Duodenal mucosa (tissue), 2 donors: Measurements from ENCODE around the gene CLDN6.

ENCODE experiments used
- H3K27ac ChIP-seq: one replicate; pipeline ENCODE4 v1.7.0; 2013; ENCODE audit warnings: low read depth, low read length
- H3K27me3 ChIP-seq, 2 donors: one replicate each; pipeline ENCODE4 v1.7.0; 2013; ENCODE audit warnings: low read length in 2 of 2, control low read depth in 1 of 2; ENCODE audit not compliant: insufficient read depth in 2 of 2, control insufficient read depth in 1 of 2
- H3K36me3 ChIP-seq, 2 donors: one replicate each; pipeline ENCODE4 v1.7.0; 2013; ENCODE audit warnings: low read length in 2 of 2, control low read depth in 1 of 2; ENCODE audit not compliant: insufficient read depth in 2 of 2, control insufficient read depth in 1 of 2
- H3K4me1 ChIP-seq, 2 donors: one replicate each; pipeline ENCODE4 v1.7.0; 2013; ENCODE audit warnings: low read length in 2 of 2, control low read depth in 1 of 2; ENCODE audit not compliant: insufficient read depth in 2 of 2, control insufficient read depth in 1 of 2
- H3K4me3 ChIP-seq, 2 donors: one replicate each; pipeline ENCODE4 v1.7.0; 2013; ENCODE audit warnings: low read length in 2 of 2, low read depth in 1 of 2
- H3K9ac ChIP-seq, 2 donors: one replicate each; pipeline ENCODE4 v1.7.0; 2013; ENCODE audit warnings: low read length in 2 of 2, low read depth in 1 of 2
- H3K9me3 ChIP-seq, 2 donors: one replicate each; pipeline ENCODE4 v1.7.0; 2013; ENCODE audit warnings: low read length in 2 of 2, control low read depth in 1 of 2; ENCODE audit not compliant: control insufficient read depth in 1 of 2

The CLDN6 gene

GRCh38 chr16:3013491-3013951 lies 4.5 kb downstream of the CLDN6 start:
- peaks cover 0 to 5% of the 10 kb centered on the region in 2 donors for H3K27me3 ChIP-seq
- H3K4me1 ChIP-seq, result peaks cover 16 to 29% of the 10 kb centered on the region in 2 donors
- H3K27ac ChIP-seq, result no peak overlapping the region
- H3K4me3 ChIP-seq, result no peak overlapping the region
- no peaks in the 10 kb centered on the region for H3K36me3 ChIP-seq
- no peak overlapping the region for H3K9ac ChIP-seq
- no peaks in the 10 kb centered on the region for H3K9me3 ChIP-seq

- Histone ChIP-seq H3K4me3 (no peak within 1 kb of the TSS), H3K27ac (no peak within 1 kb of the TSS), H3K36me3 (no peaks in the 10 kb centered on the region), H3K9ac (no peak within 1 kb of the TSS), H3K4me1 (peaks cover 17 to 35% of the 10 kb centered on the region in 2 donors), H3K27me3 (peaks cover 0 to 5% of the 10 kb centered on the region in 2 donors), H3K9me3 (no peaks in the 10 kb centered on the region)
These were observed 5.1 kb downstream of the CLDN6 start, which contains the start of gene CLDN9 for GRCh38 chr16:3012828-3013420. Gene CLDN9, plus strand, starts transcription at chr16:3012923. Its CDS starts 440 bp downstream, at chr16:3013363.

- Histone ChIP-seq H3K36me3 (no peaks in the 10 kb centered on the region), H3K9ac (no peak overlapping the region), H3K9me3 (no peaks in the 10 kb centered on the region), H3K4me3 (no peak overlapping the region), H3K27ac (no peak overlapping the region), H3K27me3 (peaks cover 0 to 5% of the 10 kb centered on the region in 2 donors), H3K4me1 (peaks cover 24 to 42% of the 10 kb centered on the region in 2 donors)
These were observed 5.7 kb downstream of the CLDN6 start for GRCh38 chr16:3012246-3012645.

- Histone ChIP-seq H3K4me1 (peaks cover 33 to 56% of the 10 kb centered on the region in 2 donors), H3K36me3 (no peaks in the 10 kb centered on the region), H3K27ac (no peak overlapping the region), H3K4me3 (no peak overlapping the region), H3K9me3 (no peaks in the 10 kb centered on the region), H3K9ac (no peak overlapping the region), H3K27me3 (peaks cover 0 to 5% of the 10 kb centered on the region in 2 donors)
These were observed 7.5 kb downstream of the CLDN6 start for GRCh38 chr16:3010510-3010909.

GRCh38 chr16:3009568-3010390 lies 8.2 kb downstream of the CLDN6 start:
- H3K36me3 ChIP-seq, result no peaks in the 10 kb centered on the region
- H3K9ac ChIP-seq, result no peak overlapping the region
- no peak overlapping the region for H3K4me3 ChIP-seq
- no peaks in the 10 kb centered on the region for H3K9me3 ChIP-seq
- H3K4me1 ChIP-seq, result peaks cover 33 to 56% of the 10 kb centered on the region in 2 donors
- H3K27me3 ChIP-seq, result peaks cover 0 to 5% of the 10 kb centered on the region in 2 donors
- no peak overlapping the region for H3K27ac ChIP-seq

- H3K4me1 ChIP-seq, result peaks cover 33 to 53% of the 10 kb centered on the region in 2 donors
- H3K36me3 ChIP-seq, result no peaks in the 10 kb centered on the region
- peaks cover 0 to 5% of the 10 kb centered on the region in 2 donors for H3K27me3 ChIP-seq
- peak overlapping the region; percentile 4 to 38 for H3K4me3 ChIP-seq
- no peaks in the 10 kb centered on the region for H3K9me3 ChIP-seq
- H3K9ac ChIP-seq, result peak overlapping the region; percentile 32 to 65
- H3K27ac ChIP-seq, result no peak overlapping the region
These were observed 9.3 kb downstream of the CLDN6 start for GRCh38 chr16:3008690-3009037.

- Histone ChIP-seq H3K4me3 (peak overlapping the region; percentile 33 to 38), H3K36me3 (no peaks in the 10 kb centered on the region), H3K27ac (peak overlapping the region; percentile 80), H3K9me3 (no peaks in the 10 kb centered on the region), H3K27me3 (peaks cover 0 to 3% of the 10 kb centered on the region in 2 donors), H3K4me1 (peaks cover 33 to 52% of the 10 kb centered on the region in 2 donors), H3K9ac (peak overlapping the region; percentile 63 to 65)
These were observed 9.9 kb downstream of the CLDN6 start for GRCh38 chr16:3007957-3008689.

- H3K4me3 ChIP-seq, result peak overlapping the region; percentile 38 to 57
- no peaks in the 10 kb centered on the region for H3K36me3 ChIP-seq
- peaks cover 32 to 48% of the 10 kb centered on the region in 2 donors for H3K4me1 ChIP-seq
- H3K9ac ChIP-seq, result peak overlapping the region; percentile 63 to 65
- H3K27me3 ChIP-seq, result no peaks in the 10 kb centered on the region
- no peaks in the 10 kb centered on the region for H3K9me3 ChIP-seq
- H3K27ac ChIP-seq, result peak overlapping the region; percentile 80
These were observed 10.7 kb downstream of the CLDN6 start for GRCh38 chr16:3007059-3007956.

- Histone ChIP-seq H3K9ac (peak overlapping the region; percentile 65 to 74), H3K4me3 (peak overlapping the region; percentile 59 to 72), H3K36me3 (no peaks in the 10 kb centered on the region), H3K27me3 (no peaks in the 10 kb centered on the region), H3K27ac (peak overlapping the region; percentile 71), H3K4me1 (peaks cover 25 to 41% of the 10 kb centered on the region in 2 donors), H3K9me3 (no peaks in the 10 kb centered on the region)
These were observed 13.2 kb downstream of the CLDN6 start for GRCh38 chr16:3004781-3005284.
